EL (cell line): ENCODE results near the gene FOXO1.
A peak's percentile ranks its signal among the peaks of the same experiment; 100 is the strongest.
"Not testable (repeated sequence)": the region's sequence is repeated elsewhere in the genome, so short reads cannot be mapped to it uniquely, and the experiment has no call there.

Source experiments
- DNase-seq: peaks from one replicate; pipeline ENCODE4 v3.0.0-alpha.2; 2016

Gene FOXO1

DNA sequence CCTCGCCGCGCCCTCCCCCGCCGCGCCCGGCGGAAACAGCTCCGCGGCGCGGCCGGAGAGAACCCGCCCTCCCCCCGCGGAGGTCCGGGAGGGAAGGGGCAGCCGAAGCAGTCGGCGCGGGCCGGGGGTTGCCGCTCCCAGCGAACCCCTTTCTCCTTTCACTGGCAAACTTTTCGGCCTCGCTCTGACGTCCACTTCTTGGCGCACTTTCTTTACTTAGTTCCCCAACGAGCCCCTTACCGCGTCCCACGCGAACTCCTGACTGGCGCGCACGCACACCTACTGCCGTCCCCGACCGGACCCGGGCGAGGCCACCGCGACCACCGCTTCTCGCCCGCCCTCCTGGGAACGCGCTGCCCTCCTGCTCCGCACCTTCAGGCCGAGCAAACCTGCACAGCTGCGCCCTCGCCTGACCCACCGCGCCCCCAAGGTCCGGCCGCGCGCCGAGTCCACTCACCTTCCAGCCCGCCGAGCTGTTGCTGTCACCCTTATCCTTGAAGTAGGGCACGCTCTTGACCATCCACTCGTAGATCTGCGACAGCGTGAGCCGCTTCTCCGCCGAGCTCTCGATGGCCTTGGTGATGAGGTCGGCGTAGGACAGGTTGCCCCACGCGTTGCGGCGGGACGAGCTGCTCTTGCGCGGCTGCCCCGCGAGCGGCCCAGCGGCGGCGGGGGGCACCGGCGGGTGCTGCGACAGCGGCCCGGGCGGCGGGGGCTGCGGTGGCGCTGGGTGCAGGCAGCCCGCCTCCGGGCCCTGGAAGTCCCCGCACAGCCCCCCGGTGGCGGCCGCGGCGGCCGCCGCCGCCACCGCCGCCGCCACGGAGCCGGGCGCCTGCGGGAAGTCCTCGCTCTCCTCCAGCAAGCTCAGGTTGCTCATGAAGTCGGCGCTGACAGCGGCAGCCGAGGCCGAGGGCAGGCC lies 1.1 kb downstream of the FOXO1 start:
- DNase-seq, result peak; percentile 26

DNA sequence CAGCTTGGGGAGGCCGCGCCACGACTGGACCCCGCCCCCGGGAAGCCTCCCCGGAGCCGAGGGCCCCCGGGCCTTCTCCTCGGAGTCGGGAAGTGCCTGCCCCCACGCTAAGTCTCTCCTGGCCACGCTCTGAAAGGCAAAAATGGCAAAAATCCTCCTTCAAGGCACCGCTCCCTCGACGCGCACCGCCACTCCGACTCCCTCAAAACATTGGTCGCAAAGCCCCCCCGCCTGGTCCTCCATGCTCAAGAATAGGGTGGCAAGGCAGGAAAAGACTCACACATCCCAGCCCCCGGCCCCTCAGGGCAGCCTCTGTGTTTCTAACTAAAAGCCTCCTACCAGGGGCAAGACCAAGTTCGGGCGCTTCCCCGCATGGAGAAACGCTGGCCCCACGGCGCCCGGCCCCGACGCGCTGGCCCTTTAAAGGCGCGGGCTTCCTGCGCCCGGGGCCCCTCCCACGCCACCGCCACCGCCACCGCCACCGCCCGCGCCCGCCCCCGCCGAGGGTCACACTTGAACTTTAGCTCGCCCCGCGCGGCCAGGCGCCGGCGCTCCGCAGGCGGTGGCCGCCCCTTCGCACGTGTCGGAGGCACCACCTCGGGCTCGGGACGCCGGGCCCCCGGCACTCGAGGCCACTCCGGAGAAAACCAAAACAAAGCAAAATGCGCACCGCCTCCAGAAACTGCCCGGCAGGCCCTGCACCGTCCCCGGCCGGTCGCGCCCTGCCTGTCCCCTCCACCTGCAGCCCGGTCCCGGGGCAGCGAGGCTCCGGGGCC lies 1.9 kb downstream of the FOXO1 start:
- DNase-seq, result peak; percentile 40

DNA sequence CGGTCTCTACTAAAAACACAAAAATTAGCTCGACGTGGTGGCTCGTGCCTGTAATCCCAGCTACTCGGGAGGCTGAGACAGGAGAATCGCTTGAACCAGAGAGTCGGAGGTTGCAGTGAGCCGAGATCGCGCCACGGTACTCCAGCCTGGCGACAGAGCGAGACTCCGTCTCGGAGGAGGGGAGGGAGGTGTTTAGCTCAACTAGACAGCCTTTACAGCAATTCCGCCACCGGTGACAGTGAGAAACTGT lies 2.4 kb downstream of the FOXO1 start:
- not testable (repeated sequence) for DNase-seq

DNA sequence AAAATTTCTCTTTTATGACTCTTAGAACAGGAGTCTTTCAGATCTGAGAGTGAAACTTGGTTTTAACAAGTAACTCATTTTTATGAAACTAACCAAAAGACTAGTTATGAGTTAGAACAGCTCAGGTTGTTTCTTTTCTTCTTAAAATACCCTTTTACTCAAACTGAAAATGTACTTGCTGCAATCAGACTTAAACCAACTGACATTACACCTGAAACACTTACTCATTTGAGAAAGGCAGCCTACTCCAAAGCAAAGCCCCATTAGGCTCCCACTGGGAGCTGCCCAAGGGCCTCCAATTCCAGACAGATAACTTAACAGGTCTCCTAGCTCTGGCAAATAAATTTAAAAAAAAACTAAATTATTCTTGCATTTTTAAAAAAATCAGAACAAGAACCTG lies 3.6 kb downstream of the FOXO1 start:
- no peak for DNase-seq

DNA sequence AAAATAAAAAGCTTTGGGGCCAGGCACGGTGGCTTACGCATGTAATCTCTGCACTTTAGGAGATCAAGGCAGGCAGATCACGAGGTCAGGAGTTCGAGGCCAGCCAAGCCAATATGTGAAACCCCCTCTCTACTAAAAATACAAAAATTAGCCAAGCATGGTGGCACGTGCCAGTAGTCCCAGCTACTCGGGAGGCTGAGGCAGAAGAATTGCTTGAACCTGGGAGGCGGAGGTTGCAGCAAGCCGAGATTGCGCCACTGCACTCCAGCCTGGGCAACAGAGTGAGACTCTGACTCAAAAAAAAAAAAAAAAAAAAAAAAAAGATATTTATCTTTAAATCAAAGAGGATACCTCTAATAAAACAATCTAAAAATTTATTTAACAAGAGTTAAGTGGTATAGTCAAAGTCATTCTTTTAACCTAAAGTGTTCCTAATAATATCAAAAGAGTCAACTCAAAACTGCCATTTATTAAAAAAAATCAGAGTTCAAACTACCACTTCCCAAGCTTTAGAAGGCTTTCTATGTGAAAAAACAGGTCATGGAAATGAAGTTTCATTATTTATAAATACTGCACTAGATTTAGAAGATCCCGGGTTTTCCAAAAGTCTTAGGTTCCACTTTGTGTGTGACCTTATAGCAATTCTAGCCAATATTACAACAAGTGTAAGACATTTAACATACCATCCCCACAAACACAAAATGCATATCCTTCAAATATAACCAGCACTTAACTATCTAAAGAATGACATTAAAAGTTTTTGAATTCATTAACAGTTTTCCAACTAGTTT lies 4.4 kb downstream of the FOXO1 start:
- DNase-seq, result no peak

DNA sequence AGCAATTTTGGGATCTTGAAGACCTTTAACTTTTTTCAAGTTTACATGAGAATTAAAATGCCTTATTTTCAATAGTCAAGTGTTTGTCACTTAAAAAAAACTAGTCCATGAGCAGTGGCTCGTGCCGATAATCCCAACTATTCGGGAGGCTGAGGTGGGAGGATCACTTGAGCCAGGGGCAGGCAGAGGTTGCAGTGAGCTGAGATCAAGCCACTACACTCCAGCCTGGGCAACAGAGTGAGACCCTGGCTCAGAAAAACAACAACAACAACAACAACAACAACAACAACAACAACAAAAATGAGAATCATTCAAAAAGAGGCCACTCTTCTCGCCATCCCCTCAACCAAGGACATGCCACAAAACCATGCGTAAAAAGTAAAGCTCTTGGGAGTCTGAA lies 5.7 kb downstream of the FOXO1 start:
- no peak for DNase-seq

DNA sequence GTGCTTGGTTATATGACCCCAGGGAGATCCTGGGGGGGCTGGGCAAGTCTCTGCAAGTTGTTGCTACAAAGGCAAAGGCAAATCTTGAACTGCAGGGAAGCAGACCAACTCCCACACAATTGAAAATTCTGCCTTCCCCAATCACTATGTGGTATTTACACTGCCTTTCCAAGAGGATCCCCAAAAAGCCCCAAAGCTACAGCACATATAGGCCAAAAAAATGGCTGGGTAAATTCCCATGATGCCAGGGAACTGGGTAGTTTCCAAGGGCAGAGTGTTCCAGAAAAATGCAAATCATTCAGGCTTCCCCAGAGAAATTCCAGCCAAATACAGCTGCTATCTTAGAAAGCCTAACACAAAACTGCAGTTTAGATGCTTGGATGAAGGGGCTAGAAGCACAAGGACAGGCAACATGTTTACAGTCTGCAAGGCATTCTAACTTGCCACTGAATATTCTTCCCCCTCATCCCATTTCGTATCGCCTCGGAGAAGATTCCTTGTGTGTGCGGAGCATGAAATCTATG lies 6.2 kb downstream of the FOXO1 start:
- DNase-seq, result no peak

- peak; percentile 14 for DNase-seq
Measured at GRCh38 chr13:40657951-40658350, 8.5 kb downstream of the FOXO1 start.

DNA sequence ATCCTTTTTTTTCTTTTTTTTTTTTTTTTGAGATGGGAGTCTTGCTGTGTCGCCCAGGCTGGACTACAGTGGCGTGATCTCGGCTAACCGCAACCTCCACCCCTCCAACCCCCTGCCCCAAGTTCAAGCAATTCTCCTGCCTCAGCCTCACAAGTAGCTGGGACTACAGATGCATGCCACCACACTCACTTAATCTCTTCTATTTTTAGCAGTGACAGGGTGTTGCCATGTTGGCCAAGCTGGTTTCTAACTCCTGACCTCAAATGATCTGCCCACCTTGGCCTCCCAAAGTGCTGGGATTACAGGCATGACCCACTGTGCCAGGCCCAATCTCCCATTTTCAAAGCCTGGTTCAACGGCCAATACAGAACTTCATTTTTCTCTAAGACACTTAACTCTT lies 9.1 kb downstream of the FOXO1 start:
- DNase-seq, result no peak

DNA sequence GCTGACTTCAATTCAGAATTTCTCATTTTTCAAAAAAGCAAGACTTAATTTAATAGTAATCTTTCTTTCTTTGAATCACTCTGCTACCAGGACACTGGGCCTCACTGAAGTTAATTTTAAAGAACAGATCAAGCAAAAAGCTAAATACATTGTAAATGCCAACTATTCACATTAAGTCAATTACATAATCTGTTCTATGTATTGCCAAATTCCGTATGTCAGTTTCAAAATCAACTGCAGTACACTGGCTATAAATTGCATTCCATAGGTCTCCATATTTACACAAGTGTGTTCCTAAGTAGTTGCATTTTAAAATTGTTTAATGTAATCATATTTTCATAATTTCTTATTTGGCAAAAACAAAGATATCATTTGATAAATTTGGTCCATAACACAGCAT lies 10.1 kb downstream of the FOXO1 start:
- no peak for DNase-seq

DNA sequence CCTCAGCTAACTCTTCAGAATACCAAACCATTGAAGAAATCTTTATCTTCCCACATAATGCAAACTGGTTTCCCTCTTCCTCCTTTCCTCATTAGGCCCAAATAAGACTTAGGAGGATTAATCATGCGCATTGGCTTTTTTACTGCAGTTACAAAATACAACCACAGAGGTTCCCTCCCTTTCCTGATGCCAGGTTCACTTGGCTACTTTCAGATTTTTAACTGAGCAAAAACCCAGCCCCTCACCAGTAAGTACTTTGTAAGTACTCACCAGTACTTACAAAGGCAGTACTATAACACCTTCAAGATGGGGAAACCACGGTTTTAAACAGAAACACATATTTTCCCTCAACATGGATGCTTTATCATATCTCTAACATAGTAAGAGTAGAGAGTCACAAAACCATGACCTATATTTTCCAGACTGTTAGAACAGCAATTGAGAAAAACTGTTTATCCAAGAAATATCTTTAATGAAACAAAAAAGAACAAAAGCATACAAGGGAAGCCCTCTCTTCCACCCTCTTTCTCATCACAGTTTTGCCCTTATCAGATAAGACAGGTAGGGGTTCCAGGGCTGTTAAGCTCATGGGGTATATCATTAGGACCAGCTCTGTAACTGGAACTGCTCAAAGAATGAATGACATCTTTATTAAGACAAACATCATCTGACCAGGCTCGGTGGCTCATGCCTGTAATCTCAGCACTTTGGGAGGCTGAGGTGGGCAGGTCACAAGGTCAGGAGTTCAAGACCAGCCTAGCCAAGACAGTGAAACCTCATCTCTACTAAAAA lies 12.7 kb downstream of the FOXO1 start:
- DNase-seq, result no peak

DNA sequence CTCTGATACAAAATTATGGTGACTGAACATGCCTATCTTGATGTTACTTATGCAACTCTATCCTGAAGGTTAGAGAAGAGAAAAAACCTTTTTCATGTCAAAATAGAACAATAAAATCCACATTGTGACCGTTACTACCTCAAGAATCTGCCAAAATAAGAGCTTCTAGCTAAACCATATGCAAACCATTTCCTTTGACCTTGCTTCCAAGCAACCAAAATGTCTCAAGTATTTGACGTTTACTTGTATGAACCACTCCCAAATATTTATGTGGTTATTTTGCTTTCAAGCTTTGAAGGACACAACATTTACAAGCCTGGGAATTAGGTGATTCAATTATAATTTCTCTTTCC lies 13.9 kb downstream of the FOXO1 start:
- DNase-seq, result no peak

GRCh38 chr13:40651866-40652587 lies 14.4 kb downstream of the FOXO1 start:
- no peak for DNase-seq

DNA sequence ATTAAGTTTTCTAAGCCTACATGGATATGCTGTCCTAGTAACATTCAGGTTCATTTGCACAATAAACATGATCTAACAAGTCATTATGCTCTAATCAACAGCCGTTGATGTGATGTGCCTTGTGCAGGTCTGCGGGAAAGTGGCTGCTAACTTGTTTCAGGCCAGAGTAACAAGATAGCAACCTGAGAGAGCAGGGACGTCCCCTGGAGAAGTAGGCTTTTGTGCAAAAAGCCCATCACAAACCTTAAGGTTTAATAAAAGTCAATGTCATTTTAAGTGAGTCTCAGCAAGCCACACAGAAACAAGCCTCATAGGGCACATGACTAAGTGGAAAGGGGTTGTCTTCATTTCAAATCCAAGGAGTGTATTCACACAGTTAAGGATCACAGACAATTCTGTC lies 17.6 kb downstream of the FOXO1 start:
- no peak for DNase-seq

DNA sequence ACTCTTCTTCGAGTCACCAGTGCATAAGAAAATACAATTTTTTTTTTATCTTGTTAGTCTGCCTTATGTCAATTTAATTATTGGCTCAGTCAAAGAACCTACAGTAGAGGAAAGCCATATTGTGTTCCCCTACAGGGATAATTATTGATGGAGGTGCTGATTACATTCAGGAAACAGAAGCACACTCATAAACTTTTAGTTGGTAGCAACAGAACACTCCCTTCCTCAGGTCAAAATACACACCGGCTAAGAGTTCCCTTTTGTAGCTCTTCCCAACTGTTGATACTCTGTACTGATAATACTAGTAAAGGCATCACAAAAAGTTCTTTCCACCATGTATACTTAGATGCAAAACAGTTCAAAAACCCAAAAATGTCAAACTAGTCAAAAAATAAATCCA lies 18.4 kb downstream of the FOXO1 start:
- no peak for DNase-seq

DNA sequence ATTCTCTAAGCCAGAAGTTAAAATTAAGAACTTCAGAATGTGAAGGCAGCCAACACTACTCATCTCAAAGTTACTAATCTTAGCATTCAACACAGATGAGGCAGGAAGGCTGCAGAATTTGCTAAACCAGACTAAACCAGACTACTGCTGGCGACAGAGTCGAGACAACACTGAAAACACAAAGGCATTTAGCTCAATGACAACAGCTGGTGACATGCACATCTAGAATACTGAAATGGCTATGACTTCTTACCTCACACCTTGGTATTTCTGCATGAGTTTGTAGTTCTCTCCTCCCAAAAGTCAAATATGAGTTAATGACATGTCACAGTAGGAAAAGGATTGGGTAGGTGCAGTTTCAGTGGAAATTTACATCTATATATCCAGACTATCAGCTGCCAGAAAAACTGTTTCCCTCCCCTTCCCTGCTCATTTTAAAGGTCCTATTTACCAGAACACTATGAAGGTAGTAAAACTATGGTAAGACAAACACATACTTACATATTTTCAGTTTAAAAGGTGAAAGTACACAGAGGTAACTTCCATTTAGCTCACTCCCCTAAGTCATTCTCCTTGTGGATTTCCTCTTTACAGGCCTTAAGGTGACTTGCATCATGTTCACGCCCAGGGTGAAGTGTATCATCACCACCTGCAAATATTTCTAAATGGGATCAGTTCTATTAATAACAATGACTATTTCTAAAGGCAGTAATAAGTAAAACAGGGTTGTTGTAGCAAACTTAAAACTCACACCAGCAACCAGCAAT lies 21.4 kb downstream of the FOXO1 start:
- no peak for DNase-seq

DNA sequence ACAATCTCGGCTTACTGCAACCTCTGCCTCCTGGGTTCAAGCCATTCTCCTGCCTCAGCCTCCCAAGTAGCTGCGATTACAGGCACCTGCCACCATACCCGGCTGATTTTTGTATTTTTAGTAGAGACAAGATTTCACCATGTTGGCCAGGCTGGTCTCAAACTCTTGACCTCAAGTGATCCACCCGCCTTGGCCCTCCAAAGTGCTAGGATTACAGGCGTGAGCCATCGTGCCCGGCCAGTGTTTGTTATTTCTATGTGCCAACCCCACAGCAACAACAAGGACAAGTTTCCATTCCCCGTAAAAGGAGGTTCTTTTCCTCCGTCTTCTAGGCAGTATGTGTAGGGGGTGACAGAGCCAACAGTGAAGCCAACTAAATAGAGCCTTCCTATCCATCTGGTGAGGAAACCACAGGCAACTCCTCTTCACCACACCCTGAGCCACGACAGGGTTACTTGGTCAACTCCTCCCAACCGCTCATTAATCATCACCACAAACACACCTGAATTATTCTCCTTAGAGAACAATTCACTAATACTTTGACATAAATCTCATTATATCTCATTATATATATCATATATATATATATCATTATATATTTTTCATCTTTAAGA lies 25.5 kb downstream of the FOXO1 start:
- DNase-seq, result no peak

- DNase-seq, result no peak
Measured at GRCh38 chr13:40640202-40640601, 26.2 kb downstream of the FOXO1 start.

DNA sequence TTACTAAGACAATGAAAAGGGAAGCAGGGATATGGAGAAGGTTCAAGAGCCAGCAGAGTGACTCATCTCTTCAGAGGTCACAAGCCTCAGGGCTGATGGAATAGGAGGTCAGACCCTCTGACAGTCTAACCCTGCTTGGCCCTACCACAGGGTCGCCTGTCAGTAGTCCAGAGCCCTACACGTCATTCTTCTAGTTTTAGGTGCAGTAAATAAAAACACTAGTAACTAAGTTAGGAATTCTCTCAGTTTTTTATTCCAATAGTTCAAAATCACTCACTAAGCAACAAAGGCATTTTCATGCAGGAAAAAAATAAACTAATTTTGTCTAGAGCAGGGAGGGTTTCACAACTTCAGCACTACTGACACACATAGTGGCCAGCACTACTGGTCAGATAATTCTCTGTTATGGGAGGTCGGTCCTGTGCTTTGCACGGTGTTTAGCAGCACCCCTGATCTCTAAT lies 27.2 kb downstream of the FOXO1 start:
- peak; percentile 31 for DNase-seq

DNA sequence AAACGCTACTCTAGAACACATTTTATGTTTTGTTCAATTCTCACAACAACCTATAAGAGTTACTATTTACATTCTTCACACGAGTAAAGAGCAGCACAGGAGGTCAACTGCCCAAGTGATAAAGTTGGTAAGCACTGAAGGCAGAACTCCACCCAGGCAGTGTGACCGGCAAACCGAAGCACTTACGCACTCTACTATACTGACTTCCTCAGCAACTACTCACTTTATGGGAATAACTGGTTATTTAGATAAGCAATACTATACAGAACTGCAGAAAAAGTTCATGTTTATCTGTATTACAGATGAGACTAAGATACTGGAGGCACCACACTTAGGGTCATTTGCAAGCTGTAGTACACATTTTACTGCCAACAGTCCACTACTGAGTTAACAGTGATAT lies 28.8 kb downstream of the FOXO1 start:
- DNase-seq, result no peak
